GM23248 (cell line): ENCODE measurements around the gene CDC34. TPM values are rescaled to one million over a fixed set of nuclear protein-coding genes. Genes with fewer than 3 reads are reported as not detected.

Experiments
- DNase-seq: peaks from one replicate; pipeline ENCODE4 v3.0.0-alpha.2; 2015
- H2AFZ ChIP-seq: fragments of 200-600 bp; sonication (generic); 2 replicates; pipeline ENCODE4 v1.6.1; 2016; ENCODE audit warnings: antibody characterized with exemption
- H3F3A ChIP-seq: fragments of 200-600 bp; sonication (generic); 2 replicates; pipeline ENCODE4 v1.6.1; 2016; ENCODE audit warnings: mild to moderate bottlenecking, antibody characterized with exemption, mixed run types; ENCODE audit not compliant: insufficient read depth
- H3K27ac ChIP-seq: fragments of 200-600 bp; sonication (generic); 2 replicates; pipeline ENCODE4 v1.5.1; 2016; ENCODE audit warnings: mild to moderate bottlenecking
- H3K27me3 ChIP-seq: fragments of 200-600 bp; sonication (generic); replicated peaks from 2 replicates; pipeline ENCODE4 v1.6.1; 2016; ENCODE audit warnings: mild to moderate bottlenecking; ENCODE audit not compliant: insufficient read depth
- H3K36me3 ChIP-seq: fragments of 200-600 bp; sonication (generic); 2 replicates; pipeline ENCODE4 v1.6.1; 2016; ENCODE audit warnings: low read depth, mild to moderate bottlenecking
- H3K4me1 ChIP-seq: fragments of 200-600 bp; sonication (generic); 2 replicates; pipeline ENCODE4 v1.6.1; 2016; ENCODE audit warnings: mild to moderate bottlenecking; ENCODE audit not compliant: insufficient read depth
- H3K4me2 ChIP-seq: fragments of 200-600 bp; sonication (generic); one replicate; pipeline ENCODE4 v1.6.1; 2016; ENCODE audit warnings: mild to moderate bottlenecking; ENCODE audit not compliant: unreplicated experiment
- H3K4me3 ChIP-seq: fragments of 200-600 bp; sonication (generic); 2 replicates; pipeline ENCODE4 v1.5.1; 2016; ENCODE audit warnings: mild to moderate bottlenecking
- H3K79me2 ChIP-seq: fragments of 200-600 bp; sonication (generic); 2 replicates; pipeline ENCODE4 v1.6.1; 2016; ENCODE audit warnings: mild to moderate bottlenecking; ENCODE audit not compliant: insufficient read depth
- H3K9ac ChIP-seq: fragments of 200-600 bp; sonication (generic); 2 replicates; pipeline ENCODE4 v1.6.1; 2016; ENCODE audit warnings: mild to moderate bottlenecking
- H3K9me2 ChIP-seq: fragments of 200-600 bp; sonication (generic); 2 replicates; pipeline ENCODE4 v1.6.1; 2016; ENCODE audit warnings: mixed run types, mild to moderate bottlenecking, moderate library complexity; ENCODE audit not compliant: insufficient read depth
- H3K9me3 ChIP-seq: fragments of 200-600 bp; sonication (generic); one replicate; pipeline ENCODE4 v1.6.1; 2017; ENCODE audit warnings: low read depth
- H4K20me1 ChIP-seq: fragments of 200-600 bp; sonication (generic); 2 replicates; pipeline ENCODE4 v1.6.0; 2016; ENCODE audit not compliant: insufficient read depth
- EZH2 ChIP-seq: fragments of 200-600 bp; sonication (generic); IDR thresholded peaks from 2 replicates; pipeline ENCODE4 v1.6.1; 2018; ENCODE audit warnings: antibody characterized with exemption, mild to moderate bottlenecking; ENCODE audit not compliant: insufficient read depth, poor library complexity, severe bottlenecking
- EZH2phosphoT487 ChIP-seq: fragments of 200-600 bp; sonication (generic); IDR thresholded peaks from 2 replicates; pipeline ENCODE4 v1.6.1; 2018; ENCODE audit warnings: antibody characterized with exemption, moderate library complexity, mild to moderate bottlenecking, low read depth; ENCODE audit not compliant: insufficient read depth
- WGBS, 2 experiments: methylation state at CpG; one replicate each; pipeline ENCODE4 v1.1.6; 2015 to 2017; ENCODE audit warnings: low lambda C conversion rate in 2 of 2, low coverage in 1 of 2; ENCODE audit errors: missing lambda C conversion rate in 2 of 2; 5-methylcytosine and 5-hydroxymethylcytosine counted together
- in situ Hi-C: fragments of 300-500 bp; cut with MboI; formaldehyde crosslinking; loops from 2 replicates; pipeline ENCODE4 v1.15.0; 2020
- polyA plus RNA-seq: library from polyadenylated mRNA; unstranded; fragments of >200 nt; fragmentation: Nextera tagmentation; extraction: Ambion mirVana; gene quantifications from 2 replicates; pipeline ENCODE4 v1.2.1, GENCODE V29; 2016
- total RNA-seq: library from RNA; depleted of rRNA; stranded (reverse); fragments of >200 nt; shearing (Covaris generic); gene quantifications from 2 replicates; pipeline ENCODE4 v1.2.3, GENCODE V29; 2014

The CDC34 gene
- total and polyA plus RNA-seq, 2 experiments from 2014 or later = 46.4 to 50.8 TPM

- Histone ChIP-seq H3K27me3 (no peaks in the 10 kb centered on the region), H3K9me3 (no peaks in the 10 kb centered on the region), H3F3A (peaks cover 4% of the 10 kb centered on the region; the same call in 1 of the 2 replicates), H3K9ac (peak overlapping the region; percentile 63), H3K4me2 (peak overlapping the region; percentile 98), H3K4me1 (peaks cover 30% of the 10 kb centered on the region), H3K9me2 (no peaks in the 10 kb centered on the region), H2AFZ (no peak overlapping the region), H3K4me3 (peak overlapping the region; percentile 64), H3K79me2 (peaks cover 73% of the 10 kb centered on the region), H3K27ac (peak overlapping the region; percentile 44), H4K20me1 (no peaks in the 10 kb centered on the region), H3K36me3 (no peaks in the 10 kb centered on the region)
- DNase-seq = peak; percentile 68
- in situ Hi-C loops = no loop called here
- TF ChIP-seq EZH2 (no peak), EZH2phosphoT487 (no peak)
- WGBS, 2 experiments = 25 to 32% methylated on average over 22 to 32 of the region's 32 CpGs
Observed at GRCh38 chr19:574658-575526, 43.3 kb downstream of the CDC34 start.

- DNase-seq = peak; percentile 88
- Histone ChIP-seq H2AFZ (no peak overlapping the region), H3F3A (peaks cover 4% of the 10 kb centered on the region; the same call in 1 of the 2 replicates), H3K27me3 (no peaks in the 10 kb centered on the region), H4K20me1 (no peaks in the 10 kb centered on the region), H3K79me2 (peaks cover 82% of the 10 kb centered on the region), H3K9ac (peak overlapping the region; percentile 63), H3K36me3 (no peaks in the 10 kb centered on the region), H3K4me1 (peaks cover 30% of the 10 kb centered on the region), H3K27ac (peak overlapping the region; percentile 44), H3K4me2 (peak overlapping the region; percentile 98), H3K9me3 (no peaks in the 10 kb centered on the region), H3K9me2 (no peaks in the 10 kb centered on the region), H3K4me3 (peak overlapping the region; percentile 64)
- 42 to 47% methylated on average over 35 to 38 of the region's 38 CpGs for WGBS, 2 experiments
- TF ChIP-seq EZH2 (no peak), EZH2phosphoT487 (no peak)
- in situ Hi-C loops = no loop called here
Observed at GRCh38 chr19:575527-576506, 44.3 kb downstream of the CDC34 start.

- Histone ChIP-seq H3K27ac (0 out of 2 replicates have a peak overlapping the region, but pooled peaks have one; percentile 26), H3K27me3 (no peaks in the 10 kb centered on the region), H3K36me3 (no peaks in the 10 kb centered on the region; the same call in 1 of the 2 replicates), H4K20me1 (no peaks in the 10 kb centered on the region), H3K4me1 (peaks cover 27% of the 10 kb centered on the region), H3K9ac (peak overlapping the region; percentile 30; the same call in 1 of the 2 replicates), H3F3A (no peaks in the 10 kb centered on the region), H3K4me2 (no peak overlapping the region), H3K9me3 (no peaks in the 10 kb centered on the region), H3K4me3 (no peak overlapping the region), H3K79me2 (peaks cover 93% of the 10 kb centered on the region), H2AFZ (no peak overlapping the region), H3K9me2 (no peaks in the 10 kb centered on the region)
- TF ChIP-seq EZH2phosphoT487 (no peak), EZH2 (no peak)
- in situ Hi-C loops = no loop called here
- WGBS, 2 experiments = 89 to 90% methylated on average over 26 to 28 of the region's 28 CpGs
- DNase-seq = no peak
Observed at GRCh38 chr19:576768-577438, 45.3 kb downstream of the CDC34 start.
